Ovary (tissue), 9 donors: ENCODE results near the gene ANGPTL2. TPM values are rescaled to one million over a fixed set of nuclear protein-coding genes. Genes with fewer than 3 reads are reported as not detected.

ENCODE experiments used
- DNase-seq, 5 donors: peaks; one replicate each; pipeline ENCODE4 v3.0.0-alpha.2; 2019 to 2020
- H3K27ac ChIP-seq, 2 donors: fragments of 200-600 bp; one replicate each; pipeline versions ENCODE4 v1.5.1 to v1.8.0; 2019 to 2022
- H3K27me3 ChIP-seq: fragments of 200-600 bp; one replicate; pipeline ENCODE4 v1.8.0; 2022
- H3K36me3 ChIP-seq: fragments of 200-600 bp; sonication (generic); one replicate; pipeline ENCODE4 v1.5.1; 2019
- H3K4me1 ChIP-seq: one replicate; pipeline ENCODE4 v1.8.1; 2013; ENCODE audit warnings: mild to moderate bottlenecking, moderate library complexity; ENCODE audit not compliant: insufficient read depth
- H3K4me3 ChIP-seq: fragments of 200-600 bp; sonication (generic); one replicate; pipeline ENCODE4 v1.5.1; 2017
- H3K9me3 ChIP-seq, 2 donors: fragments of 200-600 bp in 1 of 2; sonication (generic) in 1 of 2; one replicate each; pipeline versions ENCODE4 v1.5.1 to v1.8.1; 2013 to 2019; ENCODE audit warnings: mild to moderate bottlenecking in 1 of 2, moderate library complexity in 1 of 2
- CTCF ChIP-seq, 3 donors: fragments of 450-650 bp in 2 of 3; fragments of 200-600 bp in 1 of 3; IDR thresholded peaks; one replicate each; pipeline versions ENCODE4 v1.5.1 to v1.8.0; 2016 to 2022; ENCODE audit warnings: antibody characterized with exemption in 3 of 3, mild to moderate bottlenecking in 1 of 3
- EP300 ChIP-seq: sonication (generic); formaldehyde crosslinking; IDR thresholded peaks from one replicate; pipeline ENCODE4 v1.6.1; 2017; ENCODE audit warnings: antibody characterized with exemption
- POLR2A ChIP-seq: fragments of 450-650 bp; IDR thresholded peaks from one replicate; pipeline ENCODE4 v1.6.1; 2017; ENCODE audit warnings: antibody characterized with exemption, mild to moderate bottlenecking, moderate library complexity
- WGBS, 3 donors: extraction: QIAGEN DNeasy Blood & Tissue Kit in 1 of 3; methylation state at CpG; one replicate each; pipeline versions ENCODE4 v1.1.5 to v1.1.7; 2013 to 2017; 5-methylcytosine and 5-hydroxymethylcytosine counted together
- intact Hi-C, 4 donors: fragments of 100-400 bp; cut with DNase I; formaldehyde crosslinking; loops; one replicate each; pipeline versions ENCODE4 v1.11.0 to v1.15.1; 2022 to 2023
- polyA plus RNA-seq, 2 donors: library from polyadenylated mRNA; stranded (reverse); fragments of 200-250 nt in 1 of 2; fragments of 350-450 nt in 1 of 2; fragmentation: Illumina TruSeq in 1 of 2; extraction: RNeasy Lipid Tissue Mini Kit (QIAGEN cat#74804) in 1 of 2; gene quantifications; one replicate each; pipeline ENCODE4 v1.2.3, GENCODE V29; 2013 to 2014
- total RNA-seq, 7 donors: library from RNA; depleted of rRNA in 2 of 7; stranded (reverse); fragments of >200 nt in 2 of 7; fragmentation: NEBNext Ultra II Directional in 3 of 7; extraction: Animal tissue kit (Norgen Biotek cat#: 25700) in 3 of 7; gene quantifications; one replicate each; pipeline versions ENCODE4 v1.1.0 to v1.2.4, GENCODE V29; 2016 to 2023
- donor health status: DM: no; HTN: no; CAD: no; lungs with moderate emphysema.
- donor health status: DM: no; HTN: no; CAD: no.
- donor health status: Bipolar disorder and iron deficiency.
- donor health status: DM: yes; HTN: yes; CAD: no.
- donor health status: DM: no; HTN: no; CAD: no.
- donor health status: DM: yes; HTN: yes; CAD: no.

Gene ANGPTL2
- total and polyA plus RNA-seq, 9 donors: 9.8 to 114 (median 64.1) TPM

GRCh38 chr9:127114606-127115005 lies 7.8 kb downstream of the ANGPTL2 start:
- H3K4me3 ChIP-seq: no peak overlapping the region
- no peak overlapping the region for H3K27ac ChIP-seq
- H3K27me3 ChIP-seq: no peaks in the 10 kb centered on the region
- intact Hi-C loops: no loop called here
- H3K9me3 ChIP-seq: no peaks in the 10 kb centered on the region
- DNase-seq: no peak
- WGBS, 3 donors: 75 to 93% (median 92%) methylated on average over 5 of the region's 5 CpGs
- TF ChIP-seq EP300 (no peak), POLR2A (no peak)
- peaks cover 20% of the 10 kb centered on the region for H3K4me1 ChIP-seq
- no peaks in the 10 kb centered on the region for H3K36me3 ChIP-seq

- DNase-seq: peak in 1 of 5 donors; percentile 15
- Histone ChIP-seq H3K4me3 (no peak overlapping the region), H3K4me1 (peaks cover 16% of the 10 kb centered on the region), H3K27me3 (no peaks in the 10 kb centered on the region), H3K27ac (no peak overlapping the region), H3K36me3 (no peaks in the 10 kb centered on the region), H3K9me3 (no peaks in the 10 kb centered on the region)
- TF ChIP-seq EP300 (no peak), CTCF (IDR thresholded peaks at IDR 0.05) (no peak), POLR2A (no peak)
- 78 to 83% (median 80%) methylated on average over 10 of the region's 10 CpGs for WGBS, 3 donors
- intact Hi-C loops: no loop called here
Observed at GRCh38 chr9:127113191-127113972, 9.1 kb downstream of the ANGPTL2 start.

GRCh38 chr9:127112735-127113161 lies 9.7 kb downstream of the ANGPTL2 start:
- H3K9me3 ChIP-seq: no peaks in the 10 kb centered on the region
- WGBS, 3 donors: 79 to 87% (median 80%) methylated on average over 3 of the region's 3 CpGs
- no peak for TF ChIP-seq CTCF (IDR thresholded peaks at IDR 0.05)
- no peak overlapping the region for H3K4me3 ChIP-seq
- H3K27ac ChIP-seq: no peak overlapping the region
- H3K27me3 ChIP-seq: no peaks in the 10 kb centered on the region
- peak in 1 of 5 donors; percentile 54 for DNase-seq
- no peaks in the 10 kb centered on the region for H3K36me3 ChIP-seq
- intact Hi-C loops: no loop called here
- peaks cover 16% of the 10 kb centered on the region for H3K4me1 ChIP-seq

GRCh38 chr9:127112056-127112455 lies 10.4 kb downstream of the ANGPTL2 start:
- Histone ChIP-seq H3K4me3 (no peak overlapping the region), H3K27ac (peak overlapping the region; percentile 32 to 45), H3K4me1 (peaks cover 16% of the 10 kb centered on the region), H3K9me3 (no peaks in the 10 kb centered on the region), H3K36me3 (no peaks in the 10 kb centered on the region), H3K27me3 (no peaks in the 10 kb centered on the region)
- no peak for TF ChIP-seq EP300
- TF ChIP-seq POLR2A: peak; percentile 31
- TF ChIP-seq CTCF (IDR thresholded peaks at IDR 0.05): no peak
- intact Hi-C loops: no loop called here
- peak in 4 of 5 donors; percentile 61 to 85 (median 76) for DNase-seq
- 44 to 52% (median 45%) methylated on average over 7 of the region's 7 CpGs for WGBS, 3 donors

GRCh38 chr9:127109212-127109711 lies 13.2 kb downstream of the ANGPTL2 start:
- WGBS, 3 donors: 49 to 64% (median 58%) methylated on average over 5 of the region's 5 CpGs
- H3K36me3 ChIP-seq: no peaks in the 10 kb centered on the region
- DNase-seq: peak in 1 of 5 donors; percentile 0
- intact Hi-C loops: no loop called here
- no peaks in the 10 kb centered on the region for H3K9me3 ChIP-seq
- peaks cover 16% of the 10 kb centered on the region for H3K4me1 ChIP-seq
- no peaks in the 10 kb centered on the region for H3K27me3 ChIP-seq
- H3K27ac ChIP-seq: no peak overlapping the region
- TF ChIP-seq EP300 (no peak), POLR2A (no peak), CTCF (IDR thresholded peaks at IDR 0.05) (no peak)
- H3K4me3 ChIP-seq: no peak overlapping the region
